Mammary epithelial cell (primary cell): ENCODE measurements around the gene FLG.

Experiments
- CTCF ChIP-seq, 2 donors: IDR thresholded peaks in 1 of 2; conservative IDR thresholded peaks in 1 of 2; 2 replicates each; pipeline ENCODE4 v1.5.1; 2011 to 2012; ENCODE audit warnings: inconsistent platforms in 2 of 2, low read length in 2 of 2, mild to moderate bottlenecking in 2 of 2, control low read depth in 1 of 2, low read depth in 1 of 2; ENCODE audit not compliant: insufficient read depth in 1 of 2; ENCODE audit errors: extremely low read depth in 1 of 2
- EZH2 ChIP-seq: IDR thresholded peaks from 2 replicates; pipeline ENCODE4 v1.6.1; 2012; ENCODE audit warnings: low read length, inconsistent platforms, borderline replicate concordance

- TF ChIP-seq CTCF (conservative IDR thresholded peaks at IDR 0.05 in 1 of 2, IDR thresholded peaks at IDR 0.05 in 1 of 2; ENCODE audit: extremely low read depth in 1 of 2, insufficient read depth in 1 of 2, low read depth in 1 of 2, low read length in 2 of 2) (no peak), EZH2 (no peak)
Observed at GRCh38 chr1:152349611-152350010, 24.6 kb upstream of the FLG start.
